ENCODE results near the gene COQ10A.
"Not testable (repeated sequence)": the region's sequence is repeated elsewhere in the genome, so short reads cannot be mapped to it uniquely, and the experiment has no call there.

COQ10A gene

GRCh38 chr12:56280849-56281248 lies 14.1 kb downstream of the COQ10A start:
- no peak for DNase-seq (ENCODE audit: low spot score)

- DNase-seq (ENCODE audit: low spot score): no peak
Observed at GRCh38 chr12:56282030-56282429, 15.3 kb downstream of the COQ10A start.

- DNase-seq (ENCODE audit: low spot score): no peak
Observed at GRCh38 chr12:56282579-56282978, 15.8 kb downstream of the COQ10A start.

GRCh38 chr12:56284263-56284662 lies 17.5 kb downstream of the COQ10A start:
- not testable (repeated sequence) for DNase-seq (ENCODE audit: low spot score)

- no peak for DNase-seq (ENCODE audit: low spot score)
Observed at GRCh38 chr12:56286044-56286830, 19.5 kb downstream of the COQ10A start.

- DNase-seq (ENCODE audit: low spot score): no peak
Observed at GRCh38 chr12:56288705-56289387, 22.1 kb downstream of the COQ10A start.

GRCh38 chr12:56293795-56294194 lies 27.1 kb downstream of the COQ10A start:
- DNase-seq (ENCODE audit: low spot score): no peak

- no peak for DNase-seq (ENCODE audit: low spot score)
Observed at GRCh38 chr12:56296295-56296694, 29.6 kb downstream of the COQ10A start.

GRCh38 chr12:56297400-56297799 lies 30.7 kb downstream of the COQ10A start:
- no peak for DNase-seq (ENCODE audit: low spot score)

GRCh38 chr12:56298828-56299227 lies 32.1 kb downstream of the COQ10A start:
- no peak for DNase-seq (ENCODE audit: low spot score)

GRCh38 chr12:56299308-56299852 lies 32.6 kb downstream of the COQ10A start:
- DNase-seq (ENCODE audit: low spot score): no peak

GRCh38 chr12:56299853-56300643 lies 33.3 kb downstream of the COQ10A start, which contains the start of gene CS:
Gene CS (minus strand): TSS chr12:56300330. CDS start chr12:56300201, 129 bp downstream.
- DNase-seq (ENCODE audit: low spot score): peak; percentile 99

GRCh38 chr12:56300644-56301464 lies 34.1 kb downstream of the COQ10A start:
- no peak for DNase-seq (ENCODE audit: low spot score)

GRCh38 chr12:56304276-56304675 lies 37.5 kb downstream of the COQ10A start:
- no peak for DNase-seq (ENCODE audit: low spot score)

- no peak for DNase-seq (ENCODE audit: low spot score)
Observed at GRCh38 chr12:56304872-56305590, 38.3 kb downstream of the COQ10A start.

- no peak for DNase-seq (ENCODE audit: low spot score)
Observed at GRCh38 chr12:56307221-56307965, 40.7 kb downstream of the COQ10A start.

GRCh38 chr12:56308714-56309113 lies 42.0 kb downstream of the COQ10A start:
- DNase-seq (ENCODE audit: low spot score): no peak

GRCh38 chr12:56311003-56311402 lies 44.3 kb downstream of the COQ10A start:
- no peak for DNase-seq (ENCODE audit: low spot score)

GRCh38 chr12:56315249-56315621 lies 48.5 kb downstream of the COQ10A start:
- DNase-seq (ENCODE audit: low spot score): peak; percentile 87

Data from pons (tissue), 1 donor.